Upper lobe of left lung (tissue), 4 donors: Measurements from ENCODE around the gene GIMD1.

ENCODE experiments used
- CTCF ChIP-seq, 6 experiments: fragments of 450-650 bp in 4 of 6; fragments of 200-600 bp in 2 of 6; sonication (generic) in 2 of 6; IDR thresholded peaks; one replicate each; pipeline ENCODE4 v1.5.1; 2016 to 2019; ENCODE audit warnings: antibody characterized with exemption in 6 of 6
- EP300 ChIP-seq, 4 donors: sonication (generic); formaldehyde crosslinking; IDR thresholded peaks; one replicate each; pipeline ENCODE4 v1.5.1; 2017; ENCODE audit warnings: antibody characterized with exemption in 4 of 4, control low read depth in 2 of 4
- POLR2A ChIP-seq, 4 donors: fragments of 450-650 bp; IDR thresholded peaks; one replicate each; pipeline ENCODE4 v1.5.1; 2016 to 2017; ENCODE audit warnings: antibody characterized with exemption in 4 of 4, mild to moderate bottlenecking in 2 of 4
- POLR2AphosphoS5 ChIP-seq, 2 donors: sonication (generic); formaldehyde crosslinking; IDR thresholded peaks; one replicate each; pipeline ENCODE4 v1.5.1; 2017; ENCODE audit warnings: antibody characterized with exemption in 2 of 2

- no peak for TF ChIP-seq CTCF (IDR thresholded peaks at IDR 0.05)
- TF ChIP-seq POLR2A (IDR thresholded peaks at IDR 0.05) = no peak
- TF ChIP-seq POLR2AphosphoS5 (IDR thresholded peaks at IDR 0.05) = no peak
- no peak for TF ChIP-seq EP300 (IDR thresholded peaks at IDR 0.05)
These were observed 4.4 kb upstream of the GIMD1 start for GRCh38 chr4:106373026-106373425.
